ENCODE data around the gene ARHGAP6.

ARHGAP6 gene

DNA sequence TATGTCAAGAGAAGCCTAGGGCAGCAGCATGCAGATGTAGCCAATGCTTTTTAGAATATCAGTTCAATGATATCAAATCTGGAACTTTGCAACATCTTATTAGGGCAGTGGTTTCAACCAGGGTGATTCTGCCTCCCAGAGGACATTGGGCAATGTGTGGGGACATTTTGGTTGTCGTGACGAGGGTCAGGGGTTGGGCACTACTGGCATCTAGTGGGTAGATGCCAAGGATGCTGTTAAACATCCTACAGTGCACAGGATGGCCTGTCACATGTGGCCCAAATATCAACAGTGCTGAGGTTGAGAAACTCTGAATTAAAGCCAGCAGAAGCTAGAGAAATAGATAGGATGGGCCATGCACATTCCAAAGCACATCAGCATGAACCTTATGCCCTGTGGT is 220.2 kb downstream of the ARHGAP6 start:
- no peaks in the 10 kb centered on the region for H3K27me3 ChIP-seq (ENCODE audit: insufficient read depth, poor library complexity, severe bottlenecking)

DNA sequence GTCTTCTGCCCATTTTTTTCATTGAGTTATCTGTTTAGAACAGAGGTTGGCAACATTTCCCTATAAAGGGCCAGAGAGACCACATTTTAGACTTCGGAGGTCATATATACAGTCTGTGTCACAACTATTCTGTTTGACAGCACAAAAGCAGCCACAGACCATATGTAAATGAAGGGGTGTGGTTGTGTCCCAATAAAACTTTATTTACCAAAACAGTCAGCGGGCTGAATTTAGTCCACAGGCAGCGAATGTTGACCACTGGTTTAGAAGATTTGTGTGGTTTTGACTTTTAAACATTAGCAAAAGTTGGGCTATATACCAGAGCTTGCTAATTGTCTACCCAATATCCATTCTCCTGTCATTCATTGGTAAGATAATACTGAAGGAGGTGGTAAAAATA is 221.7 kb downstream of the ARHGAP6 start:
- Histone ChIP-seq H3K27me3 (ENCODE audit: insufficient read depth, poor library complexity, severe bottlenecking) (no peaks in the 10 kb centered on the region), H3K27ac (replicated peaks) (no peak overlapping the region), H3K4me3 (replicated peaks; ENCODE audit: insufficient read depth, low read length) (no peak overlapping the region)
- no peak for DNase-seq (ENCODE audit: low read depth in 1 of 2, low spot score in 1 of 2)
- TF ChIP-seq GABPA (IDR thresholded peaks at IDR 0.05; ENCODE audit: low read depth) (no peak), POLR2AphosphoS5 (IDR thresholded peaks at IDR 0.05; ENCODE audit: low read depth) (no peak), SPI1 (IDR thresholded peaks at IDR 0.05; ENCODE audit: borderline replicate concordance, low read depth) (no peak)
- TF ChIP-seq, protein P1, sequence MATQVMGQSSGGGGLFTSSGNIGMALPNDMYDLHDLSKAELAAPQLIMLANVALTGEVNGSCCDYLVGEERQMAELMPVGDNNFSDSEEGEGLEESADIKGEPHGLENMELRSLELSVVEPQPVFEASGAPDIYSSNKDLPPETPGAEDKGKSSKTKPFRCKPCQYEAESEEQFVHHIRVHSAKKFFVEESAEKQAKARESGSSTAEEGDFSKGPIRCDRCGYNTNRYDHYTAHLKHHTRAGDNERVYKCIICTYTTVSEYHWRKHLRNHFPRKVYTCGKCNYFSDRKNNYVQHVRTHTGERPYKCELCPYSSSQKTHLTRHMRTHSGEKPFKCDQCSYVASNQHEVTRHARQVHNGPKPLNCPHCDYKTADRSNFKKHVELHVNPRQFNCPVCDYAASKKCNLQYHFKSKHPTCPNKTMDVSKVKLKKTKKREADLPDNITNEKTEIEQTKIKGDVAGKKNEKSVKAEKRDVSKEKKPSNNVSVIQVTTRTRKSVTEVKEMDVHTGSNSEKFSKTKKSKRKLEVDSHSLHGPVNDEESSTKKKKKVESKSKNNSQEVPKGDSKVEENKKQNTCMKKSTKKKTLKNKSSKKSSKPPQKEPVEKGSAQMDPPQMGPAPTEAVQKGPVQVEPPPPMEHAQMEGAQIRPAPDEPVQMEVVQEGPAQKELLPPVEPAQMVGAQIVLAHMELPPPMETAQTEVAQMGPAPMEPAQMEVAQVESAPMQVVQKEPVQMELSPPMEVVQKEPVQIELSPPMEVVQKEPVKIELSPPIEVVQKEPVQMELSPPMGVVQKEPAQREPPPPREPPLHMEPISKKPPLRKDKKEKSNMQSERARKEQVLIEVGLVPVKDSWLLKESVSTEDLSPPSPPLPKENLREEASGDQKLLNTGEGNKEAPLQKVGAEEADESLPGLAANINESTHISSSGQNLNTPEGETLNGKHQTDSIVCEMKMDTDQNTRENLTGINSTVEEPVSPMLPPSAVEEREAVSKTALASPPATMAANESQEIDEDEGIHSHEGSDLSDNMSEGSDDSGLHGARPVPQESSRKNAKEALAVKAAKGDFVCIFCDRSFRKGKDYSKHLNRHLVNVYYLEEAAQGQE (IDR thresholded peaks at IDR 0.05; ENCODE audit: insufficient replicate concordance, low read depth), result no peak
- TF ChIP-seq, protein P2, sequence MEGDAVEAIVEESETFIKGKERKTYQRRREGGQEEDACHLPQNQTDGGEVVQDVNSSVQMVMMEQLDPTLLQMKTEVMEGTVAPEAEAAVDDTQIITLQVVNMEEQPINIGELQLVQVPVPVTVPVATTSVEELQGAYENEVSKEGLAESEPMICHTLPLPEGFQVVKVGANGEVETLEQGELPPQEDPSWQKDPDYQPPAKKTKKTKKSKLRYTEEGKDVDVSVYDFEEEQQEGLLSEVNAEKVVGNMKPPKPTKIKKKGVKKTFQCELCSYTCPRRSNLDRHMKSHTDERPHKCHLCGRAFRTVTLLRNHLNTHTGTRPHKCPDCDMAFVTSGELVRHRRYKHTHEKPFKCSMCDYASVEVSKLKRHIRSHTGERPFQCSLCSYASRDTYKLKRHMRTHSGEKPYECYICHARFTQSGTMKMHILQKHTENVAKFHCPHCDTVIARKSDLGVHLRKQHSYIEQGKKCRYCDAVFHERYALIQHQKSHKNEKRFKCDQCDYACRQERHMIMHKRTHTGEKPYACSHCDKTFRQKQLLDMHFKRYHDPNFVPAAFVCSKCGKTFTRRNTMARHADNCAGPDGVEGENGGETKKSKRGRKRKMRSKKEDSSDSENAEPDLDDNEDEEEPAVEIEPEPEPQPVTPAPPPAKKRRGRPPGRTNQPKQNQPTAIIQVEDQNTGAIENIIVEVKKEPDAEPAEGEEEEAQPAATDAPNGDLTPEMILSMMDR (IDR thresholded peaks at IDR 0.05; ENCODE audit: insufficient read depth, low read length), result no peak

More for the DNA sequence above, 220.2 kb downstream of the ARHGAP6 start:
- TF ChIP-seq, protein P1 (IDR thresholded peaks at IDR 0.05; ENCODE audit: insufficient replicate concordance, low read depth), result no peak
- TF ChIP-seq SPI1 (IDR thresholded peaks at IDR 0.05; ENCODE audit: borderline replicate concordance, low read depth), result no peak
- TF ChIP-seq POLR2AphosphoS5 (IDR thresholded peaks at IDR 0.05; ENCODE audit: low read depth), result no peak
- TF ChIP-seq, protein P2 (IDR thresholded peaks at IDR 0.05; ENCODE audit: insufficient read depth, low read length), result no peak
- no peak for TF ChIP-seq GABPA (IDR thresholded peaks at IDR 0.05; ENCODE audit: low read depth)
- Histone ChIP-seq H3K4me3 (replicated peaks; ENCODE audit: insufficient read depth, low read length) (no peak overlapping the region), H3K27ac (replicated peaks) (no peak overlapping the region)
- DNase-seq (ENCODE audit: low read depth in 1 of 2, low spot score in 1 of 2), result no peak

DNA sequence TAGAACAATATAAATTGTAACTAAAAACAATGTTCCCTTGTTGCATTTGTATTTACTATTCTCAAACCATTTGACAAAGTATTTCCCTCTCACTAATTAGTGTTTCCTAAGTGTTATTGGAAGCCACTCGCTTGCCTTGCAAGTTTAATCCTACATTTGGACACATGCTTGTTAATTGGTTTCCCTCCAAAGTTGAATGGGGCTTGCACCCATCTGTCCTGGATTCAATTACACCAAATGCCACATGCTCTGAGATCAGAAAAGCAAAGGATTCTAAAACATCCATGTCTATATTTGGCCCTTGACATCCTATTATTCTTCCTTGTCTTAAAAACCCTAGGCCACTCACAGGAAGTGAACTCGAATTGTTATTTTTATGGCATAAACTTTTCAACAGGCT is 225.9 kb downstream of the ARHGAP6 start:
- no peak overlapping the region for H3K4me3 ChIP-seq (replicated peaks; ENCODE audit: insufficient read depth, low read length)
- DNase-seq (ENCODE audit: low read depth in 1 of 2, low spot score in 1 of 2), result no peak
- H3K27me3 ChIP-seq (ENCODE audit: insufficient read depth, poor library complexity, severe bottlenecking), result no peaks in the 10 kb centered on the region
- TF ChIP-seq SPI1 (IDR thresholded peaks at IDR 0.05; ENCODE audit: borderline replicate concordance, low read depth), result no peak
- TF ChIP-seq, protein P1 (IDR thresholded peaks at IDR 0.05; ENCODE audit: insufficient replicate concordance, low read depth), result no peak
- no peak for TF ChIP-seq GABPA (IDR thresholded peaks at IDR 0.05; ENCODE audit: low read depth)
- TF ChIP-seq POLR2AphosphoS5 (IDR thresholded peaks at IDR 0.05; ENCODE audit: low read depth), result no peak
- TF ChIP-seq, protein P2 (IDR thresholded peaks at IDR 0.05; ENCODE audit: insufficient read depth, low read length), result no peak
- no peak overlapping the region for H3K27ac ChIP-seq (replicated peaks)

Data from HL-60 (cell line).